CD4-positive, alpha-beta T cell (primary cell): ENCODE data around the gene KRT14. TPM values are rescaled to one million over a fixed set of nuclear protein-coding genes. Genes with fewer than 3 reads are reported as not detected.

Experiments
- ATAC-seq: fragments of 200-7000 bp; cut with Tn5 transposase; one replicate; pipeline ENCODE4 v1.10.0; 2022; ENCODE audit warnings: mild to moderate bottlenecking; ENCODE audit not compliant: poor library complexity
- CTCF ChIA-PET: fragments of 350-600 bp; sonication (Branson Sonifier 250); formaldehyde crosslinking; loops from one replicate; lab custom pipeline; 2021; ENCODE audit warnings: antibody characterized with exemption, inconsistent platforms; lab: Charles Lee
- POLR2A ChIA-PET: fragments of 350-600 bp; sonication (Branson Sonifier 250); formaldehyde crosslinking; loops from one replicate; lab custom pipeline; 2021; ENCODE audit warnings: antibody characterized with exemption, inconsistent platforms; lab: Charles Lee
- DNase-seq, 14 experiments: peaks; one replicate each; pipeline ENCODE4 v3.0.0-alpha.2; 2013 to 2020; ENCODE audit warnings: mixed read lengths in 2 of 14
- H3K27ac ChIP-seq, 2 donors: one replicate each; pipeline versions ENCODE4 v1.5.1 to v1.7.0; 2013; ENCODE audit warnings: low read length in 2 of 2, low read depth in 1 of 2, mild to moderate bottlenecking in 1 of 2
- H3K27me3 ChIP-seq, 2 experiments: 1 replicate in 1 of 2; 2 replicates in 1 of 2; pipeline versions ENCODE4 v1.6.1 to v1.7.0; 2013; ENCODE audit warnings: low read length in 2 of 2, control low read depth in 1 of 2, mild to moderate bottlenecking in 1 of 2, moderate library complexity in 1 of 2; ENCODE audit not compliant: insufficient read depth in 2 of 2, control insufficient read depth in 1 of 2
- H3K36me3 ChIP-seq: one replicate; pipeline ENCODE4 v1.6.1; 2013; ENCODE audit warnings: low read length, control low read depth; ENCODE audit not compliant: insufficient read depth
- H3K4me1 ChIP-seq: one replicate; pipeline ENCODE4 v1.6.1; 2013; ENCODE audit warnings: low read length, control low read depth; ENCODE audit not compliant: insufficient read depth
- H3K4me3 ChIP-seq: one replicate; pipeline ENCODE4 v1.5.1; 2013; ENCODE audit warnings: mild to moderate bottlenecking, low read length, moderate library complexity
- H3K9me3 ChIP-seq, 2 experiments: 1 replicate in 1 of 2; 2 replicates in 1 of 2; pipeline versions ENCODE4 v1.6.1 to v1.7.0; 2013; ENCODE audit warnings: low read length in 2 of 2, mild to moderate bottlenecking in 2 of 2, control low read depth in 1 of 2, moderate library complexity in 1 of 2; ENCODE audit not compliant: control insufficient read depth in 1 of 2, insufficient read depth in 1 of 2
- H3K27ac Mint-ChIP-seq: one replicate; pipeline ENCODE4 v1.8.0; 2020; ENCODE audit warnings: mixed read lengths
- H3K27me3 Mint-ChIP-seq: one replicate; pipeline ENCODE4 v1.8.0; 2021; ENCODE audit warnings: mixed read lengths
- H3K36me3 Mint-ChIP-seq: one replicate; pipeline ENCODE4 v1.8.0; 2021; ENCODE audit warnings: low read depth, mixed read lengths
- H3K4me1 Mint-ChIP-seq: one replicate; pipeline ENCODE4 v1.8.0; 2021; ENCODE audit warnings: low read depth, mixed read lengths
- H3K4me3 Mint-ChIP-seq: one replicate; pipeline ENCODE4 v1.8.0; 2020; ENCODE audit warnings: mild to moderate bottlenecking, mixed read lengths
- H3K9me3 Mint-ChIP-seq: one replicate; pipeline ENCODE4 v1.8.0; 2020; ENCODE audit warnings: mixed read lengths
- intact Hi-C, 2 experiments: fragments of 100-400 bp; cut with DNase I in 1 of 2; cut with micrococcal nuclease in 1 of 2; formaldehyde crosslinking; loops; one replicate each; pipeline versions ENCODE4 v1.15.1 to v1.9.0; 2023 to 2025; cut with DNase I, micrococcal nuclease
- total RNA-seq, 174 experiments: library from RNA in 2 of 174; stranded (reverse) in 2 of 174; gene quantifications; one replicate each; pipeline ENCODE4 v1.2.3 and lab custom pipeline; 2021 to 2026
- TF ChIP-seq, protein P1 (sequence below): fragments of 200-600 bp; IDR thresholded peaks from one replicate; pipeline ENCODE4 v1.8.0; 2022; ENCODE audit warnings: antibody characterized with exemption, mild to moderate bottlenecking

KRT14 gene
- total RNA-seq, 2 experiments from 2014 or later, result not detected

DNA sequence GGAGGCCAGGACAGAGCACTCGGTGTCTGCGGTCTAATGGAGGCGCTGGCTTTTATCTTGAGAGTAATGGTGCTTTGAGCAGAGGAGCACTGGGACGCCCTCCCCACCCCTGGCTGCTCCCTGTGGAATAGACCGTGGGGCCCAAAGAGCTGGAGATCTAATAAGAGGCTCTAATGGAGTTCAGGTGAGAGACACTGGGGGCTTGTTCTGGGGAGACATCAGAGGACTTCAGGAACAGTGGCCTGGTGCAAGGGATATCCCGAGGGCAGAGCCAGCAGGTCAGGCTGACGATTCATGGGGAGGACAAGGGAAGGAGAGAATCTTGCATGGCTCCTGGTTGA is 49.1 kb downstream of the KRT14 start:
- CTCF ChIA-PET, result no interaction called here
- no peaks in the 10 kb centered on the region for H3K4me1 ChIP-seq
- Mint-ChIP-seq H3K27ac (no peak overlapping the region), H3K36me3 (no peaks in the 10 kb centered on the region), H3K4me1 (no peaks in the 10 kb centered on the region), H3K27me3 (peaks cover 29% of the 10 kb centered on the region), H3K9me3 (no peaks in the 10 kb centered on the region), H3K4me3 (no peak overlapping the region)
- H3K27ac ChIP-seq, result no peak overlapping the region
- H3K27me3 ChIP-seq, result peaks cover 0 to 2% of the 10 kb centered on the region in 2 experiments
- H3K36me3 ChIP-seq, result no peaks in the 10 kb centered on the region
- ATAC-seq (no peak), DNase-seq (no peak)
- intact Hi-C loops, result no loop called here
- POLR2A ChIA-PET, result no interaction called here
- H3K4me3 ChIP-seq, result no peak overlapping the region
- H3K9me3 ChIP-seq, result no peaks in the 10 kb centered on the region
- TF ChIP-seq, protein P1, sequence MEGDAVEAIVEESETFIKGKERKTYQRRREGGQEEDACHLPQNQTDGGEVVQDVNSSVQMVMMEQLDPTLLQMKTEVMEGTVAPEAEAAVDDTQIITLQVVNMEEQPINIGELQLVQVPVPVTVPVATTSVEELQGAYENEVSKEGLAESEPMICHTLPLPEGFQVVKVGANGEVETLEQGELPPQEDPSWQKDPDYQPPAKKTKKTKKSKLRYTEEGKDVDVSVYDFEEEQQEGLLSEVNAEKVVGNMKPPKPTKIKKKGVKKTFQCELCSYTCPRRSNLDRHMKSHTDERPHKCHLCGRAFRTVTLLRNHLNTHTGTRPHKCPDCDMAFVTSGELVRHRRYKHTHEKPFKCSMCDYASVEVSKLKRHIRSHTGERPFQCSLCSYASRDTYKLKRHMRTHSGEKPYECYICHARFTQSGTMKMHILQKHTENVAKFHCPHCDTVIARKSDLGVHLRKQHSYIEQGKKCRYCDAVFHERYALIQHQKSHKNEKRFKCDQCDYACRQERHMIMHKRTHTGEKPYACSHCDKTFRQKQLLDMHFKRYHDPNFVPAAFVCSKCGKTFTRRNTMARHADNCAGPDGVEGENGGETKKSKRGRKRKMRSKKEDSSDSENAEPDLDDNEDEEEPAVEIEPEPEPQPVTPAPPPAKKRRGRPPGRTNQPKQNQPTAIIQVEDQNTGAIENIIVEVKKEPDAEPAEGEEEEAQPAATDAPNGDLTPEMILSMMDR, result no peak

DNA sequence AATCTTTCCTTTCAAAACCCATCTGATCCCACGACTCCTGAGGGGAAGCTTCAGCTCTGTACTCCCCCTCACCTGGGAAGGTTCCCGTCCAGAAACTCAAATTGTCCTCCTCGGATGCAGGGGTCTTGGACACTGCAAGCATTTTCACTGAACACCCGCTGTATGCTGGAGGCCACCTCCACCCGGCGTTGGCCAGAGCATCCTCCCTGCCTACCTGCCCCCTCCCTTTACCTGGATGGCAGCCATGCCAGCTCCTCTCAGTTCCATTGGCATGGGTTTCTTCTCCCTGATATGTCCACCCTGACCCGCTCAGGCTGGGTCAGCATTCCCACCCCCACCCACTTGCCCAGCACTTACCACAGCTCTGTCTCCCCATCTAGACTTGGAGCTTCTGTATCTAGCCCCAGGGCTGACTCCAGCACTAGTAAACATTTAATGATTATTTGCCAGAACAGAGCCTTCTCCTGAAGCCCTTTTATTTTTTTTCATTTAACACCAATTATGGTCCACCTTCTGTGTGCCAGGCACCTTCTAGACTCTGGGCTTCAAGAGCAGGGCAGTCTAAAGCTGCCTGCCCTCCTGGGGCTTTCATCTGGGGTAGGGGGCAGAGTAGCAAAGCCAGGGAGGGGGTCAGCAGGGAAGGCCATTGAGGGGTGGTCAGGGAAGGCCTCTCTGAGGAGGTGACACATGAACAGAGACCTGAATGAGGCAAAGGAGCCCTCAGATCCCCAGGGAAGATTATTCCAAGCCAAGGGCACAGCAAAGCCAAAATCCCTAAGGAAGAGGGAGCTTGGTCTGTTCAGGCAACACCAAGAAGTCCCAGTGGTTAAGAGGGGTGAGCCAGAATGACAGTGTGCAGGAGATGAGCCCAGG is 49.7 kb downstream of the KRT14 start:
- intact Hi-C loops, result no loop called here

DNA sequence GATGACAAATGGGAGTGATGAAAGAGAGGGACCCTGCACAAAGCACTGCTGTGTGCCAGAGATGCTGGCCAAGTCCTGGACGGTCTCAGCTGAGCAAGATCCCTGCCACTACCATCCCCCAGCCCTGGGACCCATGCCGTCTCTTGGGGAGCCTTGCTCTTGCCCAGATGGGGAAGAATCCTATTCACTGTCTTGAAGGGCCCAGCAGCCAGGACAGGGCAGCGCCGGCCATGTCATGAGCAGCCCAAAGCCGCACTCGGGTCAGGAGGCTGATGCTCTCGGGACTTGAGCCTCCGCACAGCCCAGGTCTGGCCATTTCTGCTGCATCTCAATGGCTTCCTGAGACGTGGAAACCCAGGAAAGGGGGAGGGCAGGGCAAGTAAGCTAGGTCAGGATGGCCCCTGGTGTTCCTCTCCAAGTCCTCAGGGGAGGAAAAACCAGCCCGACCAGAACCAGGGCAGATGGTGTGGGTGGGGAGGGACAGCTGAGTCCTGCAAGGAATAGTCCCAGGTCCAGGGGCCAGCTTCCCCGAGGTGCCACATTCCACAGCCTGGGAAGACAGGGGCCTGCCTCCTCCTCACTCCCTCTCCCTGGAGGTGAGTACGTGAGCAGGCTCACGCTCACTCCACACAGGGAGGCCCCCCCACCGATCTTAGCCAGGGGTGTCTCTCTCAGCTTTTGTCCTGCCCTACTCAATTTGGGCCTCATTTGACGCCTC is 50.8 kb downstream of the KRT14 start:
- no peak overlapping the region for H3K27ac ChIP-seq
- no peaks in the 10 kb centered on the region for H3K36me3 ChIP-seq
- no peaks in the 10 kb centered on the region for H3K9me3 ChIP-seq
- intact Hi-C loops, result no loop called here
- peaks cover 4 to 11% of the 10 kb centered on the region in 2 experiments for H3K27me3 ChIP-seq
- ATAC-seq, result no peak
- Mint-ChIP-seq H3K9me3 (no peaks in the 10 kb centered on the region), H3K27ac (no peak overlapping the region), H3K4me1 (no peaks in the 10 kb centered on the region), H3K4me3 (no peak overlapping the region), H3K27me3 (peaks cover 43% of the 10 kb centered on the region), H3K36me3 (no peaks in the 10 kb centered on the region)
- TF ChIP-seq, protein P1, result no peak
- H3K4me1 ChIP-seq, result no peaks in the 10 kb centered on the region
- H3K4me3 ChIP-seq, result no peak overlapping the region
- POLR2A ChIA-PET, result no interaction called here
- CTCF ChIA-PET, result interaction anchor here (1.8 kb wide), 1 partner anchor 13 kb away, joined by 6 read pairs; no protein-coding TSS in a partner anchor
- DNase-seq, result no peak

More for the DNA sequence above, 49.7 kb downstream of the KRT14 start:
- DNase-seq (no peak), ATAC-seq (no peak)
- Mint-ChIP-seq H3K4me3 (no peak overlapping the region), H3K27ac (no peak overlapping the region), H3K9me3 (no peaks in the 10 kb centered on the region), H3K4me1 (no peaks in the 10 kb centered on the region), H3K36me3 (no peaks in the 10 kb centered on the region), H3K27me3 (peaks cover 36% of the 10 kb centered on the region)
- H3K4me3 ChIP-seq, result no peak overlapping the region
- H3K4me1 ChIP-seq, result no peaks in the 10 kb centered on the region
- no peaks in the 10 kb centered on the region for H3K9me3 ChIP-seq
- POLR2A ChIA-PET, result no interaction called here
- H3K27me3 ChIP-seq, result peaks cover 2 to 4% of the 10 kb centered on the region in 2 experiments
- H3K27ac ChIP-seq, result no peak overlapping the region
- H3K36me3 ChIP-seq, result no peaks in the 10 kb centered on the region
- TF ChIP-seq, protein P1, result no peak
- CTCF ChIA-PET, result no interaction called here
